Lower leg skin (tissue), 4 donors: Measurements from ENCODE around the gene PROSER2. TPM values are rescaled to one million over a fixed set of nuclear protein-coding genes. Genes with fewer than 3 reads are reported as not detected.

ENCODE experiments used
- DNase-seq, 2 donors: peaks; one replicate each; pipeline ENCODE4 v3.0.0-alpha.2; 2019; ENCODE audit warnings: low spot score in 2 of 2
- H3K4me3 ChIP-seq: fragments of 200-600 bp; sonication (generic); 2 replicates; pipeline ENCODE4 v1.5.1; 2017; ENCODE audit warnings: mild to moderate bottlenecking, low read depth; ENCODE audit not compliant: poor library complexity, severe bottlenecking
- POLR2A ChIP-seq, 2 donors: fragments of 450-650 bp; IDR thresholded peaks; one replicate each; pipeline ENCODE4 v1.6.1; 2016 to 2017; ENCODE audit warnings: antibody characterized with exemption in 2 of 2, mild to moderate bottlenecking in 1 of 2, moderate library complexity in 1 of 2
- WGBS, 2 donors: methylation state at CpG; one replicate each; pipeline ENCODE4 v1.1.5; 2018; 5-methylcytosine and 5-hydroxymethylcytosine counted together
- intact Hi-C: fragments of 100-400 bp; cut with DNase I; formaldehyde crosslinking; loops from one replicate; pipeline ENCODE4 v1.15.0; 2023; ENCODE audit warnings: low total_unique reads
- total RNA-seq, 4 donors: library from RNA; depleted of rRNA; stranded (reverse); fragments of >200 nt; gene quantifications; one replicate each; pipeline ENCODE4 v1.1.0, GENCODE V29; 2016
- TF ChIP-seq, protein P1 (sequence below), 3 donors: fragments of 450-650 bp; IDR thresholded peaks; one replicate each; pipeline ENCODE4 v1.5.1; 2016; ENCODE audit warnings: antibody characterized with exemption in 3 of 3, mild to moderate bottlenecking in 3 of 3, moderate library complexity in 2 of 3

Gene PROSER2
- total RNA-seq, 4 donors from 2014 or later: 5.6 to 14.7 (median 9.1) TPM

GRCh38 chr10:11894381-11895107 lies 71.4 kb downstream of the PROSER2 start:
- intact Hi-C loops: no loop called here
- DNase-seq: no peak
- TF ChIP-seq POLR2A (IDR thresholded peaks at IDR 0.05): no peak
- TF ChIP-seq, protein P1, sequence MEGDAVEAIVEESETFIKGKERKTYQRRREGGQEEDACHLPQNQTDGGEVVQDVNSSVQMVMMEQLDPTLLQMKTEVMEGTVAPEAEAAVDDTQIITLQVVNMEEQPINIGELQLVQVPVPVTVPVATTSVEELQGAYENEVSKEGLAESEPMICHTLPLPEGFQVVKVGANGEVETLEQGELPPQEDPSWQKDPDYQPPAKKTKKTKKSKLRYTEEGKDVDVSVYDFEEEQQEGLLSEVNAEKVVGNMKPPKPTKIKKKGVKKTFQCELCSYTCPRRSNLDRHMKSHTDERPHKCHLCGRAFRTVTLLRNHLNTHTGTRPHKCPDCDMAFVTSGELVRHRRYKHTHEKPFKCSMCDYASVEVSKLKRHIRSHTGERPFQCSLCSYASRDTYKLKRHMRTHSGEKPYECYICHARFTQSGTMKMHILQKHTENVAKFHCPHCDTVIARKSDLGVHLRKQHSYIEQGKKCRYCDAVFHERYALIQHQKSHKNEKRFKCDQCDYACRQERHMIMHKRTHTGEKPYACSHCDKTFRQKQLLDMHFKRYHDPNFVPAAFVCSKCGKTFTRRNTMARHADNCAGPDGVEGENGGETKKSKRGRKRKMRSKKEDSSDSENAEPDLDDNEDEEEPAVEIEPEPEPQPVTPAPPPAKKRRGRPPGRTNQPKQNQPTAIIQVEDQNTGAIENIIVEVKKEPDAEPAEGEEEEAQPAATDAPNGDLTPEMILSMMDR (IDR thresholded peaks at IDR 0.05): no peak
- H3K4me3 ChIP-seq: no peak overlapping the region
- WGBS, 2 donors: 88 to 93% methylated on average over 47 of the region's 47 CpGs

- intact Hi-C loops: no loop called here
- no peak for DNase-seq
- H3K4me3 ChIP-seq: no peak overlapping the region
- TF ChIP-seq, protein P1 (IDR thresholded peaks at IDR 0.05): no peak
- TF ChIP-seq POLR2A (IDR thresholded peaks at IDR 0.05): no peak
- 93 to 98% methylated on average over 11 of the region's 11 CpGs for WGBS, 2 donors
Observed at GRCh38 chr10:11895108-11895466, 71.9 kb downstream of the PROSER2 start.

DNA sequence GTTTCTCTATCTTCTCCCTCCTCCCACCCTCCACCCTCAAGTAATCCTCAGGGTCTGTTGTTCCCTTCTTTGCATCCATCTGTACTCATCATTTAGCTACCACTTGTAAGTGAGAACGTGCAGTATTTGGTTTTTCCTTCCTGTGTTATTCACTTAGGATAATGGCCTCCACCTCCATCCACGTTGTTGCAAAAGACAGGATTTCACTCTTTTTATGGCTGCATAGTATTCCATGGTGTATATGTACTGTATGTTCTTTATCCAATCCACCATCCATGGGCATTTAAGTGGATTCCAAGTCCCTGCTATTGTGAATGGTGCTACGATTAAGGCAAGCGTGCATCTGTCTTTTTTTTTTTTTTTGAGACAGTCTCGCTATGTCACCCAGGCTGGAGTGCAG lies 72.4 kb downstream of the PROSER2 start:
- intact Hi-C loops: no loop called here
- DNase-seq: no peak
- WGBS, 2 donors: 85 to 93% methylated on average over 5 of the region's 5 CpGs
- TF ChIP-seq POLR2A (IDR thresholded peaks at IDR 0.05): no peak
- TF ChIP-seq, protein P1 (IDR thresholded peaks at IDR 0.05): no peak
- H3K4me3 ChIP-seq: no peak overlapping the region

DNA sequence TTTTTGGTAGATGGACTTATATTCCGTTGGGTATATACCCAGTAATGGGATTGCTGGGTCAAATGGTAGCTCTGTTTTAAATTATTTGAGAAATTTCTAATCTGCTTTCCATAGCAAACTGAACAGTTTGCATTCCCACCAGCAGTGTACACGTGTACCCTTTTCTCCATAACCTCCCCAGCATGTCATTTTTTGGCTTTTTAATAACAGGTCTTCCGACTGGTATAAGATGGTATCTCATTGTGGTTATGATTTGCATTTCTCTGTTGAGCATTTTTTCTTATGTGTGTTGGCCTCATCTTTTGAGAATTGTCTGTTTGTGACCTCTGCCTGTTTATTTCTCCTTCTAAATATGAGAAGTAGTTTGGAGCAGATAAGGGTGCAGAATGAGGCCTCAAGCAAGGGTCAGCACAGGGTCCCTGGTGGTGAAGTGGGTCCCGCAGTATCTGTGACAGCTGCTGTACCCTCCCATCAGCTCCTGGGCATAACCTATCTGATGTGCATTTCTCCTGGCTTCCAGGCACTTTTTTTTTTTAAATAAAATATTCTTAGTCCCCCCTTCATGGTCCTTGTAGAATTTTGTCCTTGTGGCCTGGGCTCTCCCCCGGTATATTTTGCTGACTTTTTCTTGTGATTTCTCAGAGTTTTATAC lies 73.5 kb downstream of the PROSER2 start:
- intact Hi-C loops: no loop called here
- WGBS, 2 donors: 77 to 84% methylated on average over 5 of the region's 5 CpGs
- H3K4me3 ChIP-seq: no peak overlapping the region
- DNase-seq: no peak
- TF ChIP-seq POLR2A (IDR thresholded peaks at IDR 0.05): no peak
- TF ChIP-seq, protein P1 (IDR thresholded peaks at IDR 0.05): no peak

GRCh38 chr10:11898033-11898371 lies 74.8 kb downstream of the PROSER2 start:
- no peak for TF ChIP-seq POLR2A (IDR thresholded peaks at IDR 0.05)
- TF ChIP-seq, protein P1 (IDR thresholded peaks at IDR 0.05): no peak
- no peak for DNase-seq
- 75 to 81% methylated on average over 3 of the region's 3 CpGs for WGBS, 2 donors
- no peak overlapping the region for H3K4me3 ChIP-seq
- intact Hi-C loops: no loop called here
